ENCODE data around the gene MEIS2.

The MEIS2 gene

DNA sequence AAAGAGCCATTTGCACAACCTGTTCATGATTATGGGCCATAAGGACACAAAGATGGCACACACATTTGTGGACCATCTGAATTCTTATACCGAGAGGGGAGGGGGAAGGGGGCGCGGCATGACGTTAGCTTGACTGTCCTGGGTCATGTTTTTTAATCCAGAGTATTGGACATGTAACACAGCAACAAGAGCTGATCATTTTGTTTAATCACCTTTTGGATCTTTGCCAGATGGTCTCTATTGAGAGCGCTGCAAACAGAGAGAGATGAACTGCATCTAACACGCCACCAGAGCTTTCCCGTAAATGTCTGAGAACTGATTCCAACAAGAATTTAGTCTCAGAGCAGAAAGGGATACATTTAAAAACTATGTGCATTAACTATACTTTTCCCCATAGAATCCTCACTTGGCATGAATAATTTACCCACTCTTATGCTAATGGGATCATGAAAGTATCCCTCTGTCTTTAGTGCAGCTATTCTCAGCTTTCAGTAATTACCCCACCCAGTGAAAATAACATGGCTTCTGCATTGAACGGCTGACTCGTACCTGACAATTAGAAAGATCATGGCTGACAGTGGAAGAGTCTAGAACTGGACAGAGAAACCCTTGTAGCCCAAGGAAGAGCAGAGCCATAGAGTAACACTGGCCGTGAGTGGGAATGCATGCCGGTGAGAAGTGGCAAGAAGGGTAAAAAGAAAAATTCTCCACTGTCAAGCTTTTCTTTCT is 22.6 kb downstream of the MEIS2 start:
- peak in 1 of 56 donors; percentile 30 for DNase-seq

DNA sequence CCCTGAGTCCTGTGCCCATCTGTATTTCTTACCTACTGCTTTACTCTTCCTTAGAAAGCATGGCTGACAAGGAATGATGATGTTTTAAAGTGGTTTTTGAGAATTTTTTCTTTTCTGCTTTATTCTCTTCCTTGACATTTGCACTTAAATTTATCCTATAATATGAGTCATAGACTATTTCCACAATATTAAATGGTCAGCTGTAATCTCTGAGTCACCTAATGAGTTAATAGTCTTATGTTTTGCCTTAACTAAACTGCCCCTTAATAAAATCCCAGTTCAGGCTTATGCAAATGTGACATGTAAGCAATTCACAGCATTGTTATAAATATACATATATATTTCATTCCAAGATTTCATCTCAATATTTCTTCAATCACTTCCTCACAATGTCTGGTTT is 23.8 kb downstream of the MEIS2 start:
- DNase-seq: no peak

DNA sequence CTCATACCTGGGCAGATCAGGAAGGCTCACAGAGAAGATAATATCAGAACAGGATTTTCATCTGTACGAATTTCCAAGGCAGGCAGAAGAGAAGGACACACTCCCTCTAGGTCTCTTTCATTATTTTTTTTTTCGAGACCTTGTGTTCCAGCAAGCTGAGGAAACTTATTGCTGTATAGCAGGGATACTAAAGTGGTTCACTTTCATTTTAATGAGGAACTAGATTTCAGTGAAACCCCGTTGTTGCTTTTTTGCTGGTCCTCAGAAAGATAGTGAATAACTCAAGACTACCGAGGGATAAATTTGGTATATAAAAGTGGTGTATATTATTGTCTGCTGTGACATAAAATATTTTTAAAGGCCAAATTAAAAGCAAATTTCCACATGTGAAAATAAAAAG is 24.6 kb downstream of the MEIS2 start:
- DNase-seq: no peak

DNA sequence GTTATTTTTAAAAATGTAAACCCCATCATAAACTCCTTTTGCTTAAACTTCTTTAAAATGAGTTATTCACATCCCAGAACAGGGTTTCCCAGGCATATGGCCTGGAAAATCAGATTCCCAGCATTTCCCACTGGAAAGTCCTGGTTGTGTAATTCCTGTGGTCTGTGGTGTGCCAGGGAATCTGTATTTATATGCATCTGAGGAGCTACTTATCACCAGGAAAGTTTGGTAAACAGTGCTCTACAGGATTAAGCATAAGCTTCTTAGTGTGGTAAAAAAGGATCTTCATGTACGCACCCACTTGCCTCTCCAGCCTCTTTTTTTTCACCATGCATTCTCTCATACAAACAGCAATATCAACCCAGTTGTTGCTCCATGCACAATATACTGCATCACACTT is 28.2 kb downstream of the MEIS2 start:
- no peak for DNase-seq

DNA sequence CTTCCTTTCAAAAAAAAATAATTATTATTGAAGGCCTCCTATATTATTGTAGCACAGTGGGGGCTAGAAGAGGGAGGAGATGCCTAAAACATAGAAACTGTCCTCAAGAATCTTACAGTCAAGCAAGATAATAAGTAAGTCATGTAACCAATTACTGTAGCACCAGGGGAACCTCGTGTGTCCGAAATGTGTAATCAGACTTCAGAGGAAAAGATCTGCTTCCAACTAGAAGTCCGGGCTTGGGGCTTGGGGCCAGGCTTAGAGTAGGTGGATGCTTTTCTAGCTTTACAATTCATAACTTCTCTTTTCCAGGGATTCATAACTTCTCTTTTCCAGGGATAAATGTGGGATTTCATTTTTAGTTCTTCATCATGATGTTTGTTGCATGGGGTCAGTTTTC is 29.2 kb downstream of the MEIS2 start:
- no peak for DNase-seq

DNA sequence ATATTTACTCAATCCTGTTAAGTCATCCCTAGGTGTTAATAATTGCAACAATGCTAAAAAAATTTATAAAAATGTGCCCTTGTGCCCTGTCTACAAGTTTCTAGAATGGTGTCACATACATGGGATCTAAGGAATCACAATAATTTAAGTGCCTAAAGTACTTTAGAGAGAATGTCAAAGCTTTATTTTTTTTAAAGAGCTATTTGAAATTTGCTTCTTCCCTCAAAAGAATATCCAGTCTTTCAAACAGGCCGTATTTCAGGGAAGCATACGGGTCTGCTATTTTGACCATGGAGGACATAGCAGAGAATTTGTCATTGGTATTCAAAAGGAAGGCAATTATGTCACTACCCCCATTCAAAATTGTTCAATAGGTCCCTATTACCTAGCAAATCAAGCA is 29.7 kb downstream of the MEIS2 start:
- DNase-seq: no peak

DNA sequence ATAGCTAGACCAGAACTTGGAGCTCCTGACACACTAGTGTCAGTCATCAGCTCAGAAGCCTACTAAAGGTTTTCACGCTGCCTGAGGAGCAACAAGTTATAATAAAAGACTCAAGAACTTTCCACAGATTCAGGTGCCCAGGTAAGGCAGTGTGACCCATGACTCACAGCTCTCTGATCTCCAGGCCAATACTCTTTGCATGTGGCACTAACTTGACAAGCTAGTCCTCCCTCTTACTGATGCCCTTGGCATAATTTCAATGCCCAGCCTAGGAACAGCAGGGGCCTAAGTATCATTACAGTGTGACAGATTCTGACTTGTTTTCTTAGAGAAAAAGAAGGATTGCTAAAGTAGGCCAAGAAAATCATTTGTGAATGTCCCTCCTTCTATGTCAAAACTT is 38.4 kb downstream of the MEIS2 start:
- no peak for DNase-seq

DNA sequence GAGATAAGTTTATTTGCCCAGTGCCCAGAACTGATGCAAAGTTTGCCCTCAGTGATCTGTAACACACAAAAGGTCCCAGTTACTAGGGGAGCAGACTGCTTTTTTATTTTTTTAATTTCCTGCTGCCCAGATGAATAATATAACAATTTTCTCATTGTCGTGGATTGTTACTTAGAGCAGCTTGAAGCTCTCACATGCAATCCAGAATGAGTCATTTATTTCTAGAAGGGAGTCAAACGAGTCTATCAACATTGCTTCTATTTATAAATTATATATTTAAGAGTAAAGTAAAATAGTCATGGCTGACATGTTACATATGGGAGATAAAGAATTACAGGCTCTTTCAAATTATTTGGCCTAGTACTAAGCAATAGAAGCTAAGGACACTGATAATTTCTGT is 41.3 kb downstream of the MEIS2 start:
- no peak for DNase-seq

DNA sequence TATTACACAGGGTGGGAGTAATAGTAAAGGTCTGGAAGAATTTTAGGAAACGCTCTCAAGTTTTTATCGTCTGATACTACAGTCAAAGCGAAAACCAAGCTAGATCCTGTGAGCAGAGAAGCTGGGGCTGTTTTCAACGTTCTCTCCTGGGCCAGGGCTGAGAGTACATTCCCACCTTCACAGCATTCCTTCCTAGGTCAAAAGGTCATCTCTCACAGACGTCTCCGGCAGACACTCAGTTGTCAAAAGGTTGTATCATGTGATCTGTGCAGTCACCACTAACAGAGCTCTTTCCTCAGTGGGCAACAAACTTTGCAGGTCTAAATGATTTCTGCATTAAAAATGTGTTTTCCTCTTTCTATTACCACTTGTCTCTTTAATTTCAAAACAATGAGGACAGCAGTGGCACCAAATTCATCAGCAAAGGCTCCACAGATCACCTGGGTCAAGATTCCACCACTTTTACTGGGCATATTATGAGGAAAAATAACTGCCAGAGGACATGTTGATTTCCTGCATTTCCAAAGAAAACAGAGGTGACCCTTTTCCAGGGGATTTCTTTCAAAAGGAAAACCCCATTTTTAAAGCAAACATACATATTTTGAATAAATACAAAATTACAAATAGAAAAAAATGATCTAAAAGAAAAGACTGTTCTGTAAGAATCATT is 41.9 kb downstream of the MEIS2 start:
- no peak for DNase-seq

DNA sequence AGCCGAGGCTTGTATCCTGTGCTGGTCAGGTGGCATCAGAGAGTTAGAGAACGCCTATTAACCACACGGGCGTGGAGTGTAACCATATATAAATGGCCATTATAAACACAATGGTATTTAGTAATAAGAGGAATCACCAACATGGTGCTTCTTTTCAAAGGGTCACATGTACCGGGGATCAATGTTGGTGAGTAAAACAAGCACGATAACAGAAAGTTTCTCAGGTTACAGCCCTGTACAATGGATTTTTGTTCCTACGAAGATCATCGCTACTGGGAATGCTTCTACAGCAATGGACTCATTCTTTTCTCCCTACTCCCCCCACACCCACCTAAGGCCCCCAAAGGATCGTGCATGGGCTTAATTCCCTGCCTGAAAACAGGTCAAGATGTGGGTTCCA is 42.5 kb downstream of the MEIS2 start:
- DNase-seq: no peak

DNA sequence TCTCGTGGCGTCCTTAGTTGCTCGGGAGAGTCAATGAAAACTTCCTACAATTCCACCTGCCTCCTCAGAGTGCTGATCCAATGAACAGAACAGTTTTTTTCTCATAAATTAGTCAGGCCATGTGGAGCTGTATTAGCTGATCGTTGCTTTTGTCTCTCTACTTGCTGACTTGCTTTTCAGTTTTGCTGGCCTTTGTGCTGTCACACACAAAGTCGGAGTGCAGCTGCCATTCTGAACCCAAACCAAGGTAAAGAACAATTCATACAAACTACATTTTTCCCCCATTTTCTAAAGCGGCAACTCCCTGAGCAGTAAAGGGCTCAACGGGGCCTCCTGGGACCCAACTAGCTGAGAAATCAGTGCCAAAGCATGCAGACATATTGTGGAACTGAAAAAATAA is 43.1 kb downstream of the MEIS2 start:
- DNase-seq: no peak

DNA sequence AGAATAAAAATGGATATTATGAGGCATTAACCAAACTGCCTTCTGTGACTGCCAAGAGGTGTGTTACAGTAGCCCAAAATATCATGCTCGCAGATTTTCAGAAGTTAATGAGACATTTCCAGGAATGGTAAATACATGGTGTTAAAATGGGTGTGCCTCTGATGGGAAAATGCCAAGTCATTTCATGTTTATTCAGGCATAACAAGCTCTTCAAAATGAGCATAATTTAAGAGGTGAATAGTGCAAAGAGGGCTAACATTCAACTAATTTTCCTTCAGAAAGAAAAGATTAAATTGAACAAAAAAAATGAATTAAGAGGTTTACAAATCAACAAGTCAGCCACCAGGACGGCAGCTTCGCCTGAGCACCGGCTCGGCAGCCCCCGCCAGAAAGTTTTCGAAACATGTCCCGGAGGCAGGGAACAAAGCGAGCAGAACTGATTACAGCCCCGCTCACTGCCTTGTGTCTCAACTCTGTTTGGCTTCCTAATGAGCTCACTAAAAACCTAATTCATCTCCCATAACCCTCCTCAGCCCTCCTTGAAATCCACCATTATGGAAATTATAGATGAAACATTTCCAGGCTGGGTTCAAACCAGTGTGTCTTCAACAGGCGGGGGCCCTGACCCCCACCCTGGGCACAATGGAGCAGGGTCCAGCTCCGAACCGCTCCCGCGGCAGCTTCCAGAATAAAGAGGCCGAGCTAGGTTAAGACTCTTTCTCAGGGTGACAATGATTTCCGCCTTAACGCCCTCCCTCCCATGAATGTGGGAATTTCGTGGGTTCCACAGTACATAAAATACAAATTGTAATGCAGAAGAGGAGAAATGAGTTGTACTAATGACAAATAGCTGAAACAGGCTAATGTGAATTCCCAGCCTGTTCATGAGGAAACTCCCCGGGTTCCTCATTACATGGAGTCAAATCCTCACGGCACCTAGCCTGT is 43.9 kb downstream of the MEIS2 start:
- DNase-seq: peak in 9 of 56 donors; percentile 8 to 42 (median 23)

DNA sequence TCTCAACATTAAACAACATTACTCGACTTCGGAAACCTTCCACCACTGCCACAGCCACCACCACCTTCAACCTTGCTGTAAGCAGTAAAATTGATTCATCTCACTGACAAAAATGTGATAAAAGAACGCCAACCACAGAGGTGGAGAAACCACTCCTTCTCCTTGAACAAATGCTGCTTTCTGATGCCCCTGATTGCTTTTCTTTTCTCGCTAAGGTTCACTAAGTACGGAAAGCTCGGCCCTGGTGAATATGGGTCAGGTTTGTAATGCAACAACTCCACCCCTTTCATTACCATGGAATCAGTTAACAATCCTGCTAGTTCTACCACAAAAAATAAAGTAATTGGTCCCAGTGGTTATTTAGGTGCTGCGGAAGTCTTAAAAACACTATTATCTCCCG is 44.9 kb downstream of the MEIS2 start:
- no peak for DNase-seq

DNA sequence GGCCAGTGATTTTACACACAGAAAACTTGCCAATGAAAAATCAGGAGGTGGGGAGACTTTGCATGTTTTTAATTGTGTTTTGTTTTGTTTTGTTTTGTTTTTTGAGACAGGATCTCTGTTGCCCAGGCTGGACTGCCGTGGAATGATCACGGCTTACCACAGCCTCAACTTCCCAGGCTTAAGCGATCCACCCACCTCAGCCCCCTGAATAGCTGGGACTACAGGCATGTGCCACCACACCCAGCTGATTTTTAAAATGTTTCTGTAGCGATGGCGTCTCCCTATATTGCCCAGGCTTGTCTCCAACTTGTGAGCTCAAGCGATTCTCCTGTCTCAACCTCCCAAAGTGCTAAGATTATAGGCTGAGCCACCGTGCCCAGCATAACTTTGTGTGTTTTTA is 46.0 kb downstream of the MEIS2 start:
- DNase-seq: no peak

DNA sequence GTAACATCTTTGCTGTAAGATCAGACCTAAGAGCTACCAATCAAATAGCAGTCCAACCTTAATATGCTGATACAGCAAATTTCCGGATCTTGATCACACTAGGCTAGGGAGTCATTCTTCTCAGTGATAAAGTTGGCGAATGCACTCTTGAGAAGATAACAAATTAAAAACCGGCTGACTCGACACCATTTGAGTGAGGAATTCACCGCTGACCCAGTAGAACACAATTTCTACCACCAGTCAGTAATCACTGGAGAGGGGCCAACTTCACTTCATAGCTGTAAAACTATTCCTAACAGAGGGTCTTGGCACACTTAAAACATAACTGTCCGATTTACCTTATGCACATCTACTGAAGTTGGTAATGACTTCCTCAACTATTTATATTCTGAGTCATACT is 47.2 kb downstream of the MEIS2 start:
- DNase-seq: no peak

DNA sequence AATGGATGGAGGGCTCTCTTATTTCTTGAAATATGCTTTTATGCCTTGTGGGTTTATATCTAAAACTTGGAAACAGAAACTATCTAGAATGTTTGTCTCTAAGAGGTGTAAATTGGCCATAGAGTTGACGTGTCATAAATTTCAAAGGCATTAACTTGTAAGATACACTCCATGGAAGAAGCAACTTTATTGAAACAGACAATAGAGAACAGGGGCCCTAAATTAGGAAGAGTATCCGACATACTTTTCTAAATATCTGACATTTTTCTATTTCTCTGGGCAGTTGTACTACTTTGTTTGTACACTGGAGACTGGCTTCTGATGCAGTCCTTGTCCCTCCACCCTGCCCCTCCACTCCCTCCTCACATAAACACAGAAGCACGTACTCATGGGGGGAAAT is 50.0 kb downstream of the MEIS2 start:
- no peak for DNase-seq

DNA sequence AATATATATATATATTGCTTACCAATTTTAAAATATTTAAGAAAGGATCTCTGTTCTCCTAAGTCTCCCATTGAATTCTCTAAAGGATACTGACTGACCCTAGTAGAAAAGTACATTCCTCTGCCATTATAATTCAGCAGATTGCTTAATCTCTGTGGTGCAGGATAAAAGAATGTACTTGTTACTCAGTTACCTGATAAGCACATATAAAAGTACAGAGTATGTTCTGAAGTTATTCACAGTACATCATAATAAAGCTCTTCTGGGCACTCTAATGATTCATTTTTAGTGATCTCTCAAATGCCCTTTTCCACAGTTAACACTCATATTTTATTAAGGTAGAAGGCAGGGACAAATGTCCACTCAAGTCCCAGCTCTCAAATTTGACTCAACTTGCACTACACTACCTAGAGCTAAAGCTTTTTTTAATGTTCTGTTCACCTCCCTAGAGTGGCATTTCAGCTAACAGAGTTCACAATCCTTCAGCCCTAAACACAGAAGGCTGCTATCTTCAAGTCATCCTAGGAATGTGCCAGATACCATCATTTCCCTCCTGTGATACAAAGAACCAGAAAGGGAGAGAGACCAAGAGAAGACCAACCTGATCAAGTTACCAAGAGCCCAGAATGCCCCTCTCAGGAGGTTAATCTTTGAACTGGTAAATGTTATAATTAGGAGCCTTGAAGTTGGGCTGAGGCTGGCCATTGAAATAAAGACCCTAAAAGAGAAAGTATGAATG is 53.3 kb downstream of the MEIS2 start:
- DNase-seq: no peak

DNA sequence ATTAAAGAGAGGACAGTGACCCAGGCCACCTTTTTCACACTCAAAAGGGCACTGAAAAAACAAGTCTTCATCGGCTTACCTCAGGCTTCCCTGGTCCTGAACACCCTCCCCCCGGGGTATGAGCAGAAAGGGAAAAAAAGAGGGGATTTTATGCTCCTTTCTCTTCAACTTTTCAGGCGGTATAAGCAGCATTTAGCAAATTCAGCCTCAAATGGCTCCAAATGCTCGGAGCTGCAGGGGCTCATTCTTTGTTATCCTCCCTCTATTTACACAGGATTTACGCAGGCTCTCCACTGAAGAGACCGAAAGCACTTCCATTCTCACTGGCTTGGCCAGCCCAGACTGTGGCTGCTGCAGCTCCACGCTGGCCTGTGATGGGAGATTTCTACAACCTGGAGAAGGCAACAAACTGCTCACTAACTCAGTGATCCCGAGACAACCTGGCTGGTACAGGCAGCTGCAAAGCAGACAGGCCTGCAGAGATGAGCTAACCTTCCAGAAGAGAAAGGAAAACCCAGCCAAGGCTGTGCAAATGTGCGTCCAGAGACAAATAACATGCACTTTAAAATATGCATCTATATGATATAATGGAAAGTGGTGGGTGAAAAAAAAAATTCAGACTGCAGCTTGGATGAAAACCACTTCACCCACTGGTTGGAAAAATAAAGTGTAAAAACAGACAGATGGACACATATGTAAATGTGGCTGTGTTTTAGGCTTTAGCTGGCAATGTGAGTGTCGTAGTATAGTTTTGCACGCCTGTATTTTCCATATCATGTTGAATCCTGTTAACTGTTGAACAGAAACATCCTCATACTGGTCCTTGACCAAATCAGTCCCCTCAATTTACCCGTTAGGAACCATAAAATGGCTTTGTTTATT is 54.2 kb downstream of the MEIS2 start:
- peak in 8 of 56 donors; percentile 5 to 40 (median 28) for DNase-seq

DNA sequence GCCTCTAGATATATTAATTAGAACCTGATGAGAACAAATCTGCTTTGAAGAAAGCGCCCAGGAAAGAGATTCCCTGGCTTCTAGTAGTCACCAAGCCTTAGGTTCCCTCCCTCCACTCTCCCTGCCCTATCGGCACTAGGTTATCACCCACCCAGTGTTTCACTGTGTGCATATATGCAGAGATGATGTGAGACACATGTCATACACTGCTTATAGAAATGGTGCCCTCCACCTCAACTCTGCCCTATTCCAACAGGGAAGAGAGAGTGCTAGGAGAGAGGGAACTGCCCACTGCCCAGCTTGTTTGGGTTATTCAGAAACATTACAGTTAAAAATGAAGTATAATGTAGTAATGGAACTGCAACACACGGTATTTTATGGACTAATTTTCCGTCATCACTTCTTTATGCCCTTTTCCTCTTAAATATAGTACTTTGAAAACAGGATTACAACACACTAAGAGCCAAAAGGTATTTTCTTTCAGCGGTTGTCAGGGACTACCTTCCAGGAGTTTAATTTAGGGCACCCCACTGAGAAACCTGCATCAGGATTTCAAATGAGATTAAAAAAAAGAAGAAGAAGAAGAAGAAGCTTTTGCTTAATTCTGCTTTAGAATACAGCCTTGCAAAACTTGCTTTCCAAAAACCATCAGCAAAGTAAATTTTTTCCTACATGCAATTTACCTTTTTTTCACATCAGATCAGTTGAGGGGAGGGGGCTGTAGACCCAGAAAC is 55.3 kb downstream of the MEIS2 start:
- DNase-seq: no peak

DNA sequence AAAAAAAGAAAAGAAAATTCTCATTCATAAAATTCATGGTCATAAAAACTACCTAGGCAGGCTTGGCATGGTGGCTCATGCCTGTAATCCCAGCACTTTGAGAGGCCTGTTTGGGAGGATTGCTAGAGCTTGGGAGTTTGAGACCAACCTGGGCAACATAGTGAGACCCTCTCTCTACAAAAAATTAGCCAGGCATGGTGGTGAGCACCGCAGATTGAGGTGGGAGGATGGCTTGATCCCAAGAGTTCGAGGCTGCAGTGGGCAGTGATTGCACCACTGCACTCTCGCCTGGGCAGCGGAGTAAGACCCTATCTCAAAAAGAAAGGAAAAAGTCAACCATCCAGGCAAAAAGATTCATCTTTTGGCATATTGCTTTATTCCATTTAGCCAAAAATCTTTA is 58.5 kb downstream of the MEIS2 start:
- DNase-seq: no peak

All from nucleus accumbens (tissue), 56 donors.